Muscle layer of duodenum (tissue), 2 donors: ENCODE data around the gene RNF133.

Source experiments
- H3K27ac ChIP-seq: one replicate; pipeline ENCODE4 v1.7.0; 2013; ENCODE audit warnings: mild to moderate bottlenecking, low read length
- H3K27me3 ChIP-seq: one replicate; pipeline ENCODE4 v1.7.0; 2013; ENCODE audit warnings: low read depth, mild to moderate bottlenecking, control low read depth, low read length
- H3K36me3 ChIP-seq, 2 donors: one replicate each; pipeline ENCODE4 v1.7.0; 2013; ENCODE audit warnings: low read length in 2 of 2, control low read depth in 1 of 2, mild to moderate bottlenecking in 1 of 2; ENCODE audit not compliant: insufficient read depth in 2 of 2, control insufficient read depth in 1 of 2
- H3K4me1 ChIP-seq, 2 donors: one replicate each; pipeline ENCODE4 v1.7.0; 2013; ENCODE audit warnings: low read length in 2 of 2, mild to moderate bottlenecking in 2 of 2, control low read depth in 1 of 2, moderate library complexity in 1 of 2; ENCODE audit not compliant: insufficient read depth in 2 of 2, control insufficient read depth in 1 of 2
- H3K4me3 ChIP-seq, 2 donors: one replicate each; pipeline ENCODE4 v1.7.0; 2013; ENCODE audit warnings: low read length in 2 of 2, low read depth in 1 of 2, mild to moderate bottlenecking in 1 of 2
- H3K9me3 ChIP-seq, 2 donors: one replicate each; pipeline ENCODE4 v1.7.0; 2013; ENCODE audit warnings: low read length in 2 of 2, control low read depth in 1 of 2, mild to moderate bottlenecking in 1 of 2; ENCODE audit not compliant: control insufficient read depth in 1 of 2
- donor health status: healthy.

The RNF133 gene

DNA sequence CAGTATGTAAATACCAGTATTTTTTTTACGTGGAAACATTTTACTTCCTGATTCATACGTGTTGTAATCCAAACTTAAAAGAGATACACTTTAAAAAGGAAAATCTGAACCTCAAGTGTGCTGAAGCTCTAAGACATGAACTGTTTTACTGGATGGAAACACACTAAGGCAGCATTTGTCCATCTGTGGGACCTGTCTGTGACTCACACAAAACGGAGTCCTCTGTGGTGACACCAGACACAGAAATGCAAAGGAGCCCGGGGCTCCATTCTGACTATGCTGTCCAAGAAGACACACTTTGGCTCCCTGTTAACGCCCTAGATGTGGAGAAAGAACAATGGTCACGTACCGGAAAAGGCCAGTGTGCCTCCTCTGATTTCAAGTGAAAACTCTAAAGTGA is 23.9 kb downstream of the RNF133 start:
- Histone ChIP-seq H3K27me3 (no peaks in the 10 kb centered on the region), H3K9me3 (no peaks in the 10 kb centered on the region), H3K27ac (no peak overlapping the region), H3K36me3 (no peaks in the 10 kb centered on the region), H3K4me3 (peak overlapping the region in 1 of 2 donors; percentile 32), H3K4me1 (no peaks in the 10 kb centered on the region)

DNA sequence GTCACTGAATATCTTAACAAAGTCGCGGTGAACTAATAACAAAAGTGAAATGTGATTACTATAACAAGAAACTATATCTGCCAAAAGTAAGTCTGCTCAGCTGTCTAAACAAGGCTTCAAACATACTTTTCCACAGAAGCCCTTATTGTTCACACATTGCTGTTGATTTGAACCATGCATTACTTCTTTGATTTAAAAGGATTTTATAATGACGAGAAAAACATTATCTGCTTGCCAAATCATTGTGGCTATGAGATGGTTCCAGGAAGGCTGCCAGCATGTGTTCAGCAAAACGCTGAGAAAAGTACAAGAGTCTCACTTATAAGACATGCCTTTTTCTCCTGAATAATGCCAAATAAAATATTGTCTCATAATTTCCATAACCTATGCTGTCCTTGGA is 24.4 kb downstream of the RNF133 start:
- Histone ChIP-seq H3K27ac (no peak overlapping the region), H3K36me3 (no peaks in the 10 kb centered on the region), H3K9me3 (no peaks in the 10 kb centered on the region), H3K27me3 (no peaks in the 10 kb centered on the region), H3K4me3 (peak overlapping the region; percentile 27 to 32), H3K4me1 (no peaks in the 10 kb centered on the region)

- no peak overlapping the region for H3K4me3 ChIP-seq
- H3K9me3 ChIP-seq: no peaks in the 10 kb centered on the region
- no peaks in the 10 kb centered on the region for H3K27me3 ChIP-seq
- no peaks in the 10 kb centered on the region for H3K4me1 ChIP-seq
- no peaks in the 10 kb centered on the region for H3K36me3 ChIP-seq
- H3K27ac ChIP-seq: no peak overlapping the region
These were observed 25.0 kb downstream of the RNF133 start for GRCh38 chr7:122673951-122674350.

DNA sequence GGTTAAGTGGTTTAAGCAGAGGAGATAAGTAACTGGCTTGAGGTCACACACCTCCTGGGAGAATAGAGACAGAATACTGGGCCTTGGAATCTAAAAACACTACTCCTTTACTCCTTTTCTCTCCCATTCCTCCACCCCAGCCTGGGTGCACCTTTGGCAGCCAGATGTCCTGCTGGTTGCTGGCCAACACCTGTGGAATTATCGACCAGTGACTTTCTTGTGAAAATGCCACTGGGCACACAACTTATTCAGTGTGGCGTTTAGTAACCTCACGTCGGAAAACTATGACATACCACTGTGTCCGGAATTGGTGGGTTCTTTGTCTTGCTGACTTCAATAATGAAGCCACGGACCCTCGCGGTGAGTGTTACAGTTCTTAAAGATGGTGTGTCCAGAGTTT is 26.4 kb downstream of the RNF133 start:
- H3K9me3 ChIP-seq: no peaks in the 10 kb centered on the region
- no peaks in the 10 kb centered on the region for H3K4me1 ChIP-seq
- H3K36me3 ChIP-seq: no peaks in the 10 kb centered on the region
- H3K4me3 ChIP-seq: no peak overlapping the region
- H3K27ac ChIP-seq: no peak overlapping the region
- H3K27me3 ChIP-seq: no peaks in the 10 kb centered on the region

- H3K4me3 ChIP-seq: no peak overlapping the region
- H3K27ac ChIP-seq: no peak overlapping the region
- no peaks in the 10 kb centered on the region for H3K36me3 ChIP-seq
- H3K9me3 ChIP-seq: no peaks in the 10 kb centered on the region
- no peaks in the 10 kb centered on the region for H3K27me3 ChIP-seq
- H3K4me1 ChIP-seq: no peaks in the 10 kb centered on the region
These were observed 35.2 kb downstream of the RNF133 start for GRCh38 chr7:122663733-122664132.

- no peaks in the 10 kb centered on the region for H3K4me1 ChIP-seq
- no peaks in the 10 kb centered on the region for H3K9me3 ChIP-seq
- no peak overlapping the region for H3K4me3 ChIP-seq
- no peaks in the 10 kb centered on the region for H3K36me3 ChIP-seq
- no peaks in the 10 kb centered on the region for H3K27me3 ChIP-seq
- no peak overlapping the region for H3K27ac ChIP-seq
These were observed 40.1 kb downstream of the RNF133 start for GRCh38 chr7:122658856-122659255.

DNA sequence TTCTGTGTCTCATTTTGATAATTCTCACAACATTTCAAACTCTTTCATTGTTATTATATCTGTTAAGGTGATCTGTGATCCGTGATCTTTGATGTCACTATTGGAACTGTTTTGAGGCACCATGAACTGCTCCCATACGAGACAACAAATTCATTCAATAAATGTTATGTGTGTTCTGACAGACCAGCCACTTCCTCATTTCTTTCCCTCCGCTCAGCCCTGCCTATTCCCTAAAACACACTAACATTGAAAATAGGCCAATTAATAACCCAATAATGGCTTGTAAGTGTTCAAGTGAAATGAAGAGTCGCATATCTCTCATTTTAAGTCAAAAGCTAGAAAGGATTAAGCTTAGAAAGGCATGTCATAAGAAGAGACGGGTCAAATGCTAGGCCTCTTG is 45.2 kb downstream of the RNF133 start:
- Histone ChIP-seq H3K36me3 (no peaks in the 10 kb centered on the region), H3K9me3 (no peaks in the 10 kb centered on the region), H3K4me3 (no peak overlapping the region), H3K27ac (no peak overlapping the region), H3K27me3 (no peaks in the 10 kb centered on the region), H3K4me1 (no peaks in the 10 kb centered on the region)

GRCh38 chr7:122652876-122653275 is 46.0 kb downstream of the RNF133 start:
- Histone ChIP-seq H3K9me3 (no peaks in the 10 kb centered on the region), H3K4me3 (no peak overlapping the region), H3K36me3 (no peaks in the 10 kb centered on the region), H3K4me1 (no peaks in the 10 kb centered on the region), H3K27ac (no peak overlapping the region), H3K27me3 (no peaks in the 10 kb centered on the region)

GRCh38 chr7:122651451-122651850 is 47.5 kb downstream of the RNF133 start:
- H3K36me3 ChIP-seq: no peaks in the 10 kb centered on the region
- H3K27me3 ChIP-seq: no peaks in the 10 kb centered on the region
- no peak overlapping the region for H3K27ac ChIP-seq
- H3K9me3 ChIP-seq: no peaks in the 10 kb centered on the region
- H3K4me3 ChIP-seq: no peak overlapping the region
- no peaks in the 10 kb centered on the region for H3K4me1 ChIP-seq
